Endothelial cell of umbilical vein (primary cell): ENCODE data around the gene EPS8. TPM values are rescaled to one million over a fixed set of nuclear protein-coding genes. Genes with fewer than 3 reads are reported as not detected.

Experiments
- BruUV-seq: library from RNA; stranded (reverse); fragments of 400-500 nt; replicated peaks from 2 replicates; lab custom pipeline; 2021; lab: Mats Ljungman, UMichigan
- CTCF ChIA-PET: fragments of 300-600, 350-600 bp; sonication (Branson Sonifier 250); formaldehyde crosslinking; loops from one replicate; lab custom pipeline; 2021; ENCODE audit warnings: antibody characterized with exemption, inconsistent platforms; lab: Charles Lee
- POLR2A ChIA-PET: fragments of 300-600, 350-600 bp; sonication (Branson Sonifier 250); formaldehyde crosslinking; loops from one replicate; lab custom pipeline; 2021; ENCODE audit warnings: antibody characterized with exemption, inconsistent platforms; lab: Charles Lee
- DNase-seq: peaks from one replicate; pipeline ENCODE4 v3.0.0-alpha.2; 2011; ENCODE audit warnings: low read depth, low spot score
- FAIRE-seq: peaks from 2 replicates; lab custom pipeline; 2011; peaks lifted over from hg19 to GRCh38; lab: Jason Lieb, UNC
- H2AFZ ChIP-seq: 2 replicates; pipeline ENCODE4 v1.6.0; 2012; ENCODE audit warnings: low read depth, low read length, control low read depth, inconsistent platforms
- H3K27ac ChIP-seq: 2 replicates; pipeline ENCODE4 v1.5.1; 2011; ENCODE audit warnings: low read depth, mild to moderate bottlenecking, control low read depth, low read length, moderate library complexity; ENCODE audit not compliant: insufficient read depth
- H3K27me3 ChIP-seq, 2 experiments: 2 replicates each; pipeline versions ENCODE4 v1.6.0 to v1.6.1; 2011; ENCODE audit warnings: low read length in 2 of 2, mixed read lengths in 1 of 2; ENCODE audit not compliant: control insufficient read depth in 2 of 2, insufficient read depth in 2 of 2
- H3K36me3 ChIP-seq, 2 experiments: 2 replicates in 1 of 2; 3 replicates in 1 of 2; pipeline ENCODE4 v1.5.1; 2011; ENCODE audit warnings: low read length in 2 of 2, mild to moderate bottlenecking in 1 of 2, moderate library complexity in 1 of 2; ENCODE audit not compliant: control insufficient read depth in 2 of 2, insufficient read depth in 2 of 2; ENCODE audit errors: extremely low read depth in 1 of 2
- H3K4me1 ChIP-seq: 3 replicates; pipeline ENCODE4 v1.5.1; 2011; ENCODE audit warnings: mild to moderate bottlenecking, low read length; ENCODE audit not compliant: control insufficient read depth, insufficient read depth; ENCODE audit errors: extremely low read depth
- H3K4me2 ChIP-seq: 2 replicates; pipeline ENCODE4 v1.6.1; 2011; ENCODE audit warnings: low read length, control low read depth, mixed read lengths; ENCODE audit not compliant: insufficient read depth
- H3K4me3 ChIP-seq, 3 experiments: fragments of 200-600 bp in 1 of 3; sonication (generic), shearing (Covaris generic) in 1 of 3; replicated peaks in 1 of 3; 2 replicates each; pipeline ENCODE4 v1.5.1; 2011 to 2016; ENCODE audit warnings: control low read depth in 3 of 3, low read length in 3 of 3, mild to moderate bottlenecking in 2 of 3, inconsistent platforms in 1 of 3, low read depth in 1 of 3, moderate library complexity in 1 of 3; ENCODE audit not compliant: insufficient read depth in 1 of 3
- H3K79me2 ChIP-seq: 2 replicates; pipeline ENCODE4 v1.6.0; 2012; ENCODE audit warnings: low read length, inconsistent platforms; ENCODE audit not compliant: control insufficient read depth, insufficient read depth
- H3K9ac ChIP-seq: replicated peaks from 2 replicates; pipeline ENCODE3; 2011; ENCODE audit warnings: low read length, control low read depth; ENCODE audit not compliant: insufficient read depth; ENCODE audit errors: extremely low read depth
- H3K9me1 ChIP-seq: replicated peaks from 3 replicates; pipeline ENCODE4 v1.6.0; 2011; ENCODE audit warnings: mild to moderate bottlenecking, low read length; ENCODE audit not compliant: control insufficient read depth, insufficient read depth; ENCODE audit errors: extremely low read depth
- H3K9me3 ChIP-seq: replicated peaks from 2 replicates; pipeline ENCODE4 v1.5.1; 2012; ENCODE audit warnings: low read length, inconsistent platforms; ENCODE audit not compliant: control insufficient read depth, insufficient read depth
- H4K20me1 ChIP-seq: replicated peaks from 2 replicates; pipeline ENCODE3; 2011; ENCODE audit warnings: mild to moderate bottlenecking, low read length; ENCODE audit not compliant: control insufficient read depth, insufficient read depth; ENCODE audit errors: extremely low read depth
- CTCF ChIP-seq, 2 donors: IDR thresholded peaks; 1 replicate in 1 of 2; 2 replicates in 1 of 2; pipeline ENCODE4 v1.5.1; 2011; ENCODE audit warnings: low read length in 2 of 2, mild to moderate bottlenecking in 2 of 2, moderate library complexity in 2 of 2, control low read depth in 1 of 2, inconsistent platforms in 1 of 2, low read depth in 1 of 2; ENCODE audit not compliant: insufficient read depth in 1 of 2; ENCODE audit errors: extremely low read depth in 1 of 2
- EZH2 ChIP-seq: IDR thresholded peaks from 2 replicates; pipeline ENCODE4 v1.6.1; 2012; ENCODE audit warnings: borderline replicate concordance, low read depth, mild to moderate bottlenecking, moderate library complexity, low read length, inconsistent platforms; ENCODE audit not compliant: severe bottlenecking
- FOS ChIP-seq: IDR thresholded peaks from 2 replicates; pipeline ENCODE4 v1.6.1; 2011; ENCODE audit warnings: mild to moderate bottlenecking, low read length, moderate library complexity, borderline replicate concordance; ENCODE audit not compliant: insufficient read depth
- GATA2 ChIP-seq: IDR thresholded peaks from 2 replicates; pipeline ENCODE4 v1.7.0; 2011; ENCODE audit warnings: low read depth, mild to moderate bottlenecking, moderate library complexity, mixed read lengths, low read length; ENCODE audit not compliant: insufficient read length, insufficient read depth
- JUN ChIP-seq: IDR thresholded peaks from 2 replicates; pipeline ENCODE4 v1.6.1; 2011; ENCODE audit warnings: borderline replicate concordance, low read depth; ENCODE audit not compliant: insufficient read length, insufficient read depth
- MAX ChIP-seq: IDR thresholded peaks from 2 replicates; pipeline ENCODE4 v1.6.1; 2011; ENCODE audit not compliant: insufficient read depth, insufficient read length
- MYC ChIP-seq: IDR thresholded peaks from one replicate; pipeline ENCODE4 v1.6.1; 2011; ENCODE audit warnings: mild to moderate bottlenecking, low read depth, low read length
- POLR2A ChIP-seq: IDR thresholded peaks from 2 replicates; pipeline ENCODE4 v1.6.1; 2012; ENCODE audit warnings: low read depth, mild to moderate bottlenecking, control low read depth, low read length
- POLR2AphosphoS5 ChIP-seq: IDR thresholded peaks from 2 replicates; pipeline ENCODE4 v1.6.1; 2012; ENCODE audit warnings: low read depth, mild to moderate bottlenecking, control low read depth, low read length, moderate library complexity; ENCODE audit not compliant: insufficient read depth
- dilution Hi-C: fragments of 300-500 bp; cut with MboI; formaldehyde crosslinking; loops from one replicate; pipeline ENCODE4 v1.15.0; 2019; ENCODE audit warnings: low sequenced_read_pairs; ENCODE audit not compliant: extremely low pct_ligation_motif_present
- intact Hi-C: fragments of 100-400 bp; cut with micrococcal nuclease; formaldehyde crosslinking; loops from one replicate; pipeline ENCODE4 v1.10.0; 2022
- polyA plus RNA-seq, 4 experiments: library from polyadenylated mRNA; depleted of rRNA in 3 of 4; stranded (reverse) in 3 of 4; unstranded in 1 of 4; fragments of >200 nt; gene quantifications; 2 replicates each; pipeline versions ENCODE4 v1.2.1 to v1.2.3, GENCODE V29; 2011 to 2012; ENCODE audit warnings: missing spikeins in 1 of 4
- total RNA-seq: library from RNA; stranded (reverse); gene quantifications from 2 replicates; pipeline ENCODE4 v1.2.3, GENCODE V29; 2021

The EPS8 gene
- total and polyA plus RNA-seq, 2 donors (not counting 3 experiments of a cell fraction or from before 2014, with no cell fraction given) = 8.4 to 11.9 TPM

GRCh38 chr12:15701631-15702156, 87.5 kb downstream of the EPS8 start:
- peak; percentile 88 for DNase-seq

GRCh38 chr12:15701206-15701605, 88.0 kb downstream of the EPS8 start:
- Histone ChIP-seq H3K27ac (peak overlapping the region; percentile 90), H4K20me1 (no peaks in the 10 kb centered on the region), H2AFZ (no peak overlapping the region), H3K9me3 (no peaks in the 10 kb centered on the region), H3K4me3 (peak overlapping the region in 1 of 3 experiments; percentile 34), H3K9ac (peak overlapping the region; percentile 68), H3K4me2 (peak overlapping the region; percentile 96), H3K36me3 (no peaks in the 10 kb centered on the region), H3K4me1 (peaks cover 36% of the 10 kb centered on the region), H3K27me3 (no peaks in the 10 kb centered on the region), H3K9me1 (no peaks in the 10 kb centered on the region), H3K79me2 (no peaks in the 10 kb centered on the region)
- POLR2A ChIA-PET = no interaction called here
- dilution Hi-C loops = no loop called here
- BruUV-seq = no TSS peak
- peak; percentile 83 for DNase-seq
- CTCF ChIA-PET = interaction anchor here (1.0 kb wide), 1 partner anchor 39 kb away, joined by 3 read pairs; no protein-coding TSS in a partner anchor
- intact Hi-C loops = loop anchor here (1.0 to 5.0 kb wide), 5 partner anchors 28 to 278 kb away; partner anchors contain the start of gene STRAP
- TF ChIP-seq MYC (no peak), POLR2A (no peak), MAX (no peak), JUN (peak; percentile 73), GATA2 (no peak), CTCF (IDR thresholded peaks at IDR 0.05; ENCODE audit: extremely low read depth in 1 of 2, insufficient read depth in 1 of 2, low read depth in 1 of 2, low read length in 2 of 2) (no peak), FOS (peak; percentile 77), POLR2AphosphoS5 (no peak), EZH2 (no peak)
- FAIRE-seq = peak; percentile 38

More at GRCh38 chr12:15701631-15702156, 87.5 kb downstream of the EPS8 start:
- TF ChIP-seq GATA2 (peak; percentile 5), POLR2A (no peak), FOS (peak; percentile 1)
- H3K79me2 ChIP-seq = no peaks in the 10 kb centered on the region
- peak overlapping the region; percentile 90 for H3K27ac ChIP-seq
- peak; percentile 49 for FAIRE-seq
- ChIA-PET CTCF (interaction anchor here (1.0 kb wide), 1 partner anchor 39 kb away, joined by 3 read pairs; no protein-coding TSS in a partner anchor), POLR2A (no interaction called here)
- H3K9ac ChIP-seq = peak overlapping the region; percentile 68
- no peaks in the 10 kb centered on the region for H3K9me3 ChIP-seq
- peak overlapping the region in 2 of 3 experiments; percentile 5 to 34 for H3K4me3 ChIP-seq
- peak overlapping the region; percentile 76 for H2AFZ ChIP-seq
- H3K9me1 ChIP-seq = no peaks in the 10 kb centered on the region
- H3K4me1 ChIP-seq = peaks cover 36% of the 10 kb centered on the region
- dilution Hi-C loops = no loop called here
- no peaks in the 10 kb centered on the region for H4K20me1 ChIP-seq
- H3K4me2 ChIP-seq = peak overlapping the region; percentile 96
- BruUV-seq = no TSS peak
- no peaks in the 10 kb centered on the region for H3K27me3 ChIP-seq
- intact Hi-C loops = loop anchor here (1.0 to 5.0 kb wide), 5 partner anchors 27 to 278 kb away; partner anchors contain the start of gene STRAP
- no peaks in the 10 kb centered on the region for H3K36me3 ChIP-seq
